ENCODE data around the gene DTHD1.

Gene DTHD1

DNA sequence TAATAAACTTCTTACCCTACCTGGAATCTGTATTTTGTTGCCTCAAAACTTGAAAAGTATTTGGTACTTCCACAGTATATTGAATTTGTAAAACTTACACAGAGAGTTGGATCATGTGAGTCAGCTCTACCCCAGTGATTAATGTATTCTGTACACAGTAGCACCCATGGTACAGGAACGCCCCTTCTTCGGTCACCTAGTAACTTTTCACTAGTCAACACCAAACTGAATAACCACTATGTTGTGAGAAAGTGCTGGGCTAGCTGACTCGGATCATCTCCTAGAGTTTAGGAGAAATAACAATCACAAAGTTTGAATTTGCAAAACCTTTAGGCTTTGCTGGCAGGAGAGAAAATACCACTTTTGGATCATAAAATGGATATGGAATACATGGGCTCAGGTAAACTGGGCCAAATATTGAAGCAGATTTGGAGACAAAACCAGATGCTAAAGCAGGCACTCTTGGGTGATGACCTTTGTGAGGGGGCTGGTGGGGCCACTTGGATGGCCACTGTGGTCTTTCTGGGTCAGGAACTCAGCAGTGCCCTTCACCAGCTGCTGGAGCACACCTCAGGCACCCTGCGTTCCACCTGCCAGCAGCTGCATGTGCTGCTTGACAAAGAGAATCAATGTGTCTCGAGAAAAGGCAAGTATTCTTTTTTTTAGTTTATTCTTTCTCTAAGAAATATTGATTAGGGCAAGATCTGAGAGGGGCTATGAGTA is at the start of gene DTHD1:
DTHD1 (plus strand) TSS at position 233 of the 723 bp plus-strand sequence; CDS start at position 376, 143 bp downstream.
- no peak for DNase-seq (ENCODE audit: low read depth in 2 of 2)

DNA sequence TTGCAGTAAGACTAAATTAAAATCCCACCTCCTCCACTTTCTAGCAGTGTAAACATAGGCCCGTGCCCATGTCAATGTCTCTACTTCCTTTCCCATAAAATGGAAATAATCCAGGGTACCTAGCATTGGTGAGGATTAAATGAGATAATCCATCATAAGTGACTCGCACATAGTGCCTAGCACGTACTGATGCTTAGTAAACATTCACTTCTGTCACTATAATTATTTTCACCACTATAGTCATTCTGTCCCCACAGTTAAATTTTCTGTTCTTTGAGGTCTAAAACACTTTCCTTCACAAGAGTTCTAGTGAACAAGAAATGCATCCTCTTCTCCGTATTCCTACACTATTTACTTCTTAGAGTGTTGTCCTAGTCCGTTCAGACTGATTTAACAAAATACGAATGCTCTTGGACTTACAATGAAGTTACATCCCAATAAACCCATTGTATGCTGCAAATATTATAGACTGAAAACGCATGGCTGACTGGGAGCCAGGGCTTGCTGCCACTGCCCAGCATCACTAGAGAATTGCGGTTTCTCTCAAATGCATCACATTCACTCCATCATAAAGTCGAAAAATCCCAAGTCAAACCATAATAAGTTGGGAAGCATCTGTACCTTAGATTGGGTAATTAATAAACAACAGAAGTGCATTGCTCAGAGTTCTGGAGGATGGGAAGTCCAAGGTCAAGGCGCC is 47.7 kb upstream of the DTHD1 start:
- DNase-seq (ENCODE audit: low read depth in 2 of 2): no peak

DNA sequence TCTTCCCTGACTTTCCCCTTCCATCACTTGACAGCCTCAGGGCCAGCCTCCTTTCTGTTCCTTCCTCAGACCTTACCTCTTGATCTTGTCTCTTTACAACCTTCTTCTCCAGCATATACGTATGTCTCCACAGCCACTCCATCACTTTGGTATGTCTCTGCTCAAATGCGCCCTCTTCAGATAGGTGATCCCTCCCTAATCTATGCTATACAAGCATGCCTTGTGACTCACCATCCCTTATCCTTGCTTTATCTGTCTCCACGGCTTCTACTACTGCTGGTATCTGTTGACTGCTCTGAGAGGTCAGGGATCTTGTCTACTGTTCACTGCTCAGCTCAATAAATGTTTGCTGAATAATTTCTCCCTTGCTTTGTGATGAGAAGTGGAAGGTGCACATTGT is 46.1 kb upstream of the DTHD1 start:
- DNase-seq (ENCODE audit: low read depth in 2 of 2): no peak

DNA sequence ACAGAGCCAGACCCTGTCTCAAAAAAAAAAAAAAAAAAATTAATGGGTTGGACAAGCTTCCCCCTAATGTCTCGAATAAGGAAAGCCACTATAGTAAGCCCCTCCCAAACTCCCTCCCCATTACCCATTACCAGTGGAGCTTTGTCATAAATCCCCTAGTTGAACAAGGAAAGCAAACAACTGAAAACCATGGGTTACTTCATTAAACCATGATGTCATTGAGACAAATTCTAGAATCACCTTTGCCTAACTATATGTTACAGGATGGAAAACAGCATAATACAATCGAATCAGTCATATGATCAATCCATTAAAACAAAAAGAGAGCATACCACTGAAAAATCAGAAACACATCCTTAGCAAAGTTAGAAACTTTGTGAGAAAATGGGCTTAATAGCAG is 45.3 kb upstream of the DTHD1 start:
- DNase-seq (ENCODE audit: low read depth in 2 of 2): no peak

DNA sequence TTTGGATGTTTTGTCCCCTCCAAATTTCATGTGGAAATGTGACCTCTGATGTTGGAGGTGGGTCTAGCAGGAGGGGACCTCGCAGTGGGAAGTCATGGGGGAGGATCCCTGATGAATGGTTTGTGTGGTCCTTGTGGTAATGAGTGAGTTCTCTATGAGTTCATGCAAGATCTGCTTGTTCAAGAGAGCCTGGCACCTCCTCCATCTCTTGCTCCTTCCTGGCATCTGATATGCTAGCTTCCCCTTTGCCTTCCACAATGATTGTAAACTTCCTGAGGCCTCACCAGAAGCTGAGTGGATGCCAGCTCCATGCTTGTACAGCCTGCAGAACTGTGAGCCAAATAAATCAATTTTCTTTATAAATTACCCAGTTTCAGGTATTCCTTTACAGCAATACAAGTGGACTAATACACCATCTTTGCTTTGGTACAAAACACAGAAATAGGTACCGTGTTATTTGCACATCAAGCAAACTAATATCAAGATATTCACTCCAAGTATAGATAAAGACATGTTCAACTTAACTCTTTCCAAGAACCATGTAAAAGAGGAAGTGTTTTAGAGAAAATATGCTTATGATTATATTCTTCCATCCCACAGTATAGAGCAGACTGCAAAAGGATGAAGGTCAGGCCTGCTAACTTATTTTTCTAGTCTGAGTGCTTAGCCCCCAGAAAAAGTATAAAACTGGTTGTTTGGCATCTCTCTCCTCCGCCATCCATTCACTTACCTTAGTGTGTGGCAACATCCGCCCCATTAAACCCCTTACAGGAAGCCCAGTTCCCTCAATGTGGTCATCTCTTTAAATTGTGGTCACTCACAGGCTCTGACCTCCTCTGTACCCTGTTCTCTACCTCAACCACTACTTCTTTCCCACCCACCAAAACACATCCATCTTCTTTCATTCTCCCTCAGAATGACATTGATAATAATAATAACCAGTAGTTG is 43.8 kb upstream of the DTHD1 start:
- no peak for DNase-seq (ENCODE audit: low read depth in 2 of 2)

DNA sequence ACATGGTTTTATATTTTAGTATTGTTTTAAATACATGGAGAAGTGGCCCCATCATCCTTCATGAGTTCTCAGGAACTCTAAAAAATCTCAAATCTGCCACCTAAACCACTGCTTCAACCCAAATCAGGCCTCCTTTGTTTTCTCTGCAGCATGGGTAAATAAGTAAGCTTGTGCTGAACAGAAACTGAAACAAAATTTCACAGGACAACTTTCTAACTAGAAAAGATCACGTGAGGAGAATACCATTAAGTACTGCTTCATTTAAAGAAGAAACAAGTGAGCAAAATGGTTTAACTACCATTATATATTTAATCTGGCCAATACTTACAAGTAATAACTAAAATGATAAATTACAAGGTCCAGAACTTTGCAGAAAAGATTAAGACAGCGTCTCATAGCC is 39.6 kb upstream of the DTHD1 start:
- no peak for DNase-seq (ENCODE audit: low read depth in 2 of 2)

DNA sequence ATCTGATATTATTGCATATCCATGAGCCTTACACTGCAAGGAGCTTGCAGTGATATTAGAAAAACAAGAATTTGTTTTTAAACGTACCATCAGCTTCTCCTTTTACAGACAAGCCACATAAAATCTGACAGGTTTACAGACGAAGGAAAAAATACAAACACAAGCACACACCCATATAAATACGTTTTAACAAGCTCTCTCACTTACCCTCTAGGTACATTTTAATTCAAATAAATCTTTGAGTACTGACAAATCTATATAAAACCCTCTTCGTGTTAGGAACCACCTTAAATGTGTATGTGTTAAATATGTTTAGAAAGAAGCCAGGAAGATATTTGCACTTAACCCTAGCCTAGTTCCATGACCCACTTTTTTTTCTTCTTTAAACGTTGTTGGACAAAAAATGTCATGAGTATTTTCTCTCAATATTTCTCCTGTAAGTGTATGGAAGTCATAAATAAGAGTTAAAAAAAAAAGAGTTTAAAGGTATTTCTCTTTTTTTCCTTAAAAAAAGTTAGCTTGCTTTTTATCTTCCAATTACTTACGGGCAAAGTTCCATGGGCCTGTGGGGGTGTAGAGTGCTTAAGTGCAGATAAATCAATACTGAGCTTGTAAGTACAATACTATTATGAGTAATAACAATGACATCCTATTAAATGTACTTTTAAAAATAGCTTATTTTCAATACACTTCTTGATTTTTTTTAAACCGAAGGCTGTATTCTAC is 38.6 kb upstream of the DTHD1 start:
- no peak for DNase-seq (ENCODE audit: low read depth in 2 of 2)

DNA sequence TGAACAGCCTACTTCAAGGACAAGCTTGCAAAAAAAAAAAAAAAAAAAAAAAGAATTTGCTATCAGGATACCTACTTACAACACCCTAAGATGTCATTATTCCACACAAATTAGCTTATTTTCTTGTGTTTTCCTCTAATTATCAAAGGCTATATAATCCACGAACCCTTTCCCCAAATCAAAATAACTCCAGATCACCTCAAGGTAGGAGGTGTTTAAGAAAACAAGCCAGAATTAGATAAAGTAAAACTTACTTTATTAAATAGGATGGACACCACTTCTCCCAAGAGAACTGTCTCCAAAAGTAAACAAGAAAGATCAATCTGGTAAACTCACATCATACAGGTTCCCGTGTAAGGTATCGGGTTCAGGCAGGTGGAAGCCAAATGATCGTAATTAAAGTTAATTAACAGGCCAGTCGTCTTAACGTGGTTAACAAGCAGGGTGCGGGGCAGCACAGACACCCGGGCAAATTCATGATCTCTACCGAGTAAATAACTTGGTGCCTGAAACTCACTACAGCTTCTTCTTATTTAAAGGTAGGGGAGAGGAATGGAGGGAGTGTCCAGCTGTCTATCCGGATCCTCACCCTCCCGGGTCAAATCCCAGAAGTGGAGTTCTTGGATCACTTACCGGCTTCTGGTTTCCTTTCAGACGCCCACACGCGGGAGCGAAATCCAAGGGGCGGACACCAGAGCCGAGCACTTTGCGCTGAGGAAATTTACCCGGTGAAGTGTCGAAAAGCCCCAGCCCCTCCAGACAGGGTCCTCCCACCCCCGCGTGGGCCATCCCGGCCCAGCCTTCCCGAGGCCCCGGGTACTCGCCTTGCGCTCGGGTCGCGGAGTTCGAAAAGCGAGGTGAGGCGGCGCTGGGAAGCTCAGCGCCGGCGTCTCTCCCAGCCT is 37.8 kb upstream of the DTHD1 start:
- DNase-seq (ENCODE audit: low read depth in 2 of 2): no peak

DNA sequence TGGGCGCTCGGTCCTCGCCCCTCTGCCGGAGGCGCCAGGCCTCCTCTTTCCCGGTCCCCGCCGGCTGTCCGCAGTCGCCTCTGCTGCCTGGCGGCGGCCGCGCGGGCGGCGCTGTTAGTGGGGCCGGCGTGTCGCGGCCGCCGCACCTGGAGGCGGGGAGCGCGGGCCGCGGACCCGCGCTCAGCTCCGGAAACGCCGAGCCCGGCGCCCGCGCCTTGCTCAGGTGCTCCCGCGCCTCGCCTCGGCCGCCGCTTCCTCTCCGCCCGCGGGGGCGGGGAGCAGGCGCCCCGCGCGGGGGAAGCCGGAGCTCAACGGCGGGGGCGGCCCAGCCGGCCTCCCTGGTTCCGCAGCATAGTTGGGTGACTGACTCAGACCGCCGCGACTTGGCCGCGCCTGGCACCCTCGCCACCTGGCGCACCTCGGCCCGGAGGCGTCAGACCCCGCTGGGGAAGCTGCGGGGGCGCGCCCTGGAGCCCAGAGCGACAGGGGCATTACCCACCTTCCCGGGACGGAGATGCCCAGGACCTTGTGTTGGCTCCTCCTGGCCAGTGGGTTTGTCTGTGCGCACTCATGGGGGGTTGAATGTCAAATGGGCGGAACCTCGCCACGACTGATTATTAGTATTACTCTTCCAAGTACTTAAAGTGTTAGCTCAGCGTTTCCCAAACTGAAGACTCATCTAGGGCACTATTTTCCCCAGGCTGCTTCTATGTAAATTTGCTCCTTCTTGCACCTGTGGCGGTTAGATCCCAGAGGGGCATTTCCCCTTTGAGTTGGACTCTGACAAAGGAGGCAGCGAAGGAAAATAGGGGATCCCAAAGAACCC is 36.9 kb upstream of the DTHD1 start, which contains the start of gene ARAP2:
ARAP2 (minus strand) TSS at position 258 of the 826 bp plus-strand sequence. CDS start 15,028 bp downstream, outside the sequence.
- no peak for DNase-seq (ENCODE audit: low read depth in 2 of 2)

DNA sequence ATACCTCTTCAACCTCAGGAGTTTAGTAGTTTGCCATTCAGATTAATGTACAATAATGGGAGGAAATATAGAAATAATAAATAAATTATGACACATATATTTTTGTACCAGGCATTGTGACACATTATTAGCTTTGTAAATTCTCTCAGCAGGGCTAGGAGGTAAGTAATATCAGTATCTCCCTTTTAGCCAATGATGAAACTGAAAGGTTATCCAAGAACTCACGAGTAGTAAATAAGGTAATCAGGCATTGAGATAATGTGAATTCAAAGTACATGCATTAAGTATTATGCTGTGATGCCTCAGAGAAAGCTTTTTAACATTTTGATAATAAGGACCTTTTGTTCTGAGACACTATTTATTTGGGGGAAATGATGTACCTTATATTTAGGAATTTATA is 31.8 kb upstream of the DTHD1 start:
- DNase-seq (ENCODE audit: low read depth in 2 of 2): no peak

DNA sequence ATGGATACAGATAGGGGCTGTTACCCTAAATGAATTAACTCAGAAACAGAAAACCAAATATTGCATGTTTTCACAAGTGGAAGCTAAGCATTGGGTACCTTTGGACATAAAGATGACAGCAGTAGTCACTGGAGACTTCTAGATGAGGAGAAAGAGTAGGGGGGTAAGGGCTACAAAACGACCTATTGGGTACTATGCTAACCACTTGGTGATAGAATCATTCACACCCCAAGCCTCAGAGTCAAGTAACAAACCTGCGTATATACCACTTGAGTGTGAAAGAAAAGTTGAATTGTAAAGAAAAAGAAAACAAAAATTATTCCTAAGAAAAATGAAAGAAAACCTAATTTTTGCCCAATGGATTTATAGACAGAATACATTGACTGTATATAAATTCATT is 29.4 kb upstream of the DTHD1 start:
- no peak for DNase-seq (ENCODE audit: low read depth in 2 of 2)

DNA sequence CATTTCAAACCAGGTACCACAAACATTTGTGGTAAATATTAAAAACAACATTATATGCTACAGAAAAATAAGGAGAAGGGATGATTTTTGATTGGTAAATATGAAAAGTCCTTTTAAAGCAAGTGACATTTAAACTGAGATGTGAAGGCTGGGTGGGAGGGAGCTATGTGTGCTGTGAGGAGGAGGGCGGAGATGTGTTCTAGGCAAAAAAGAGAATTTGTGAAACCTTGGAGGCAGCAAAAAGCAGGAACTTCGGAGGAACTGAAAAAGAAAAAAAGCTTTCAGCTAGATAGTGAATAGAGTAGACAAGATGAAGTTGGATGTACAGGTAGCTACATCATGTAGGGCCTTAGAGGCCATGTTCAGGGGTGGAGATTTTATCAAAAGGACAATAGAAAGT is 27.0 kb upstream of the DTHD1 start:
- no peak for DNase-seq (ENCODE audit: low read depth in 2 of 2)

DNA sequence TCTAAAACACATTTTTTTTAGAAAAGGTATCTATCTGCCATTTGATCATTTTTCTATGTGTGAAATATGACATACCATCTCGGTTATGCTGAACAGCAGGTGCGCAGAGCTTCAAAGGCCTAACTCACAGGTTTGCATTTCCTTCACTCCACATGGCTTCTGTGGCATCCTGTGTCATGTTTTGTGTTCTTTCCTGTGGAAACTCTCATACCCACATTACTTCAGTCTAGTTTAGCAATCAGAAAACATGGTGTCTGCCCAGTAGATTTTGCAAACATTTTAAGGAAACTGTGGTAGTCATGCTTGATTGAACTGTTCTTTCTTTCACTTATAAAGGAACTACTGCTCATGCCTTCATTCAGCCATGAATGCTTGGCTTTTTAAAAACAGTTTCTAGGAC is 25.8 kb upstream of the DTHD1 start:
- no peak for DNase-seq (ENCODE audit: low read depth in 2 of 2)

DNA sequence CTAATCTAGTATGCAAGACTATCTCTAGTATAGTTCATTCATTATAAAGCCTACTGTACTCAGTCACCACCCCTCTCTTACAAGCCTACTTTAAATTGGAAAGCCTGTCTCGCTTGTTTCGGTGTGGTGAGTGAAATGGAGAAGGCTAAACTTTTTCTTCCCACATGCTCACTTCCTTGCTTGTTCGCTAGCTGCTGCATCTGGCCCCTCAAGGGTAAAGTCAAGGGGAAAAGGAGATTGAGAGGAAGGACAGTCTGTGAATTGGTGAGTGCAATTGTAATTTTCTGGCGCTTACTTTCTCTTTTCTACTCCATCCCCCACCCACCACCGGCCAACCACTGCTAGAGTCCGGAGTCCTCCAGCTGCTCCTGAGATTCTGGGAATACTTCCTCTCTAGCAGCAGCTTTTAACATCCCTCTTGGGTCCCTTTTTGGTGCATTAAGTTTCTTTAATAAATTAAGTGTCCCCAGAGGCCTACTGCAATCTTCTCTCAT is 25.0 kb upstream of the DTHD1 start:
- DNase-seq (ENCODE audit: low read depth in 2 of 2): no peak

DNA sequence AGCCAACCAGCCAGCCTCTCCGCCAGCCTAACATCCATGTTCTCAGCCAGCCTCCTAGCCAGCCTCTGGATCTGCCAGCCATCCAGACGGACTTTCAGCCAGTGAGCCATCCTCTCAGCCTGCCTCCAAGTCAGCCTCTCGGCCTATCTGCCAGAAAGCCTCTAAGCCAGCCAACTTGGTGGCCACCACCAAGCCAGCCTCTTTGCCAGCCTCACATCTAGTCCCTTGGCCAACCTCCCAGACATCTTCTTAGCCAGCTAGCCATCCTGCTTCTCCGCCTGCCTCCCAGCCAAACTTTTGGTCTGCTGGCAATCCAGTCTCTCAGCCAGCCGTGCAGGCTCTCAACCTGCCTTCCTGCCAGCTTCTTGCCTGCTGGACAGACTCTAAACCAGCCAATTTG is 20.7 kb upstream of the DTHD1 start:
- no peak for DNase-seq (ENCODE audit: low read depth in 2 of 2)

DNA sequence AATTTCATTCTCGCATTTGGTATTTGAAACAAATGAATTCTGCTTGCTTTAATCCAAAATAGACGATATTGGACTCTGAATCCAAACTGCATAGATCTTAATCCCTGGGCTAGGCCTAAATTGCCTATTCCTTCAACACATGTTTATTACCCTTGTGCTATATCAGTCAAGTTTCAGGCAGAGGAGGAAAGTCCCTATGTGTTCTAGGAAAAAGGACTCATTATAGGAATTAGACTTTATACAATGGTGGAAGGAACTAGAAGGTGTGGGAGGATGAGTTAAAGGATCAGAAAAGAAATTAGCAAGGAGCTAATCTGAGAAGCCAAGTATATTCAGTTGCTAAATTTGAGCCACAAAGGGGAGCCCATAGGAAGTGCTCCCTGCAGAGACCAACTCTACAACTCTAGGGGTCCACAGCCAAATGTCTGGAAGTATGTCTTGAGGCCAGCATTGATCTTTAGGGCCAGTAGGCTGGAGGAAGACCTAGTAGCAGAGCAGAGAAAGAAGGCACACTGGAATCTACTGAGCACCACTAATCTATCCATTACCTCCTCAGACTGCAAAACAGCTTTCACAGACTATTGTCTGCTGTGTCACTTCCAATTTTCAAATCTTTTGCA is 17.1 kb upstream of the DTHD1 start:
- DNase-seq (ENCODE audit: low read depth in 2 of 2): no peak

DNA sequence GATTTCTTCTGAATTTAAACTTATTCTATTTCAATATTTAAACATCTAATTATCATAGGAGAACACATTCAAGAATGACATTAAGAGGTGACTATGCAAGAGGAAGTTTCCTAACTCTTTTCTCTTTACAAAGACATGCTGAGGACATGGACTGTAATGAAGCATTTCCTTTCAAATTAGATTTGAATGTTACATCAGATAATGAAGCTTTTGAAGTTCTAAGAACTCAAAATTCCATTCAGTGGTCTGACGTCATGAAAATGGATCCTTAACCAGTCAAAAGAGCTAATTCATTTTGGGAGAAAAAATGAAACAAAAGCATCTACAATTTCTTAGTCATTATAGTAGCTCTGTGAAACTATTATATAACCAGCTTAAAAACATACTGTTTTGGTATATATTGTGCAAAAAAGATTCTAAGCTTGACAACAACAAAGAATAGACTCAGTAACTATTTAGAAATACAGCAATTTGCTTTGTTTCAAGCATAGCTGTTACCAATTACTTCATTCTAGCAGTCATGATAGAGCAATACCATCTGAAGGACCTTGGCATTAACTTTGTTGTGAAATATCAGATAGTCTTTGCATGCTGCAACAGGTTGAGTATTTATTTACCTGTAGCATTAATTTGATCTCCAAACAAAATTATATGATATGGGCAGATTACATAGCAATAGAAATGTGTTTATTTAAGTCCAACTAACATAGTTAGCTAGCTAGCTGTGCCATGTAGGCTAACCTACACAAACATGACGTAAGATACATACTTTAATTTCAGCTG is 13.7 kb upstream of the DTHD1 start:
- no peak for DNase-seq (ENCODE audit: low read depth in 2 of 2)

DNA sequence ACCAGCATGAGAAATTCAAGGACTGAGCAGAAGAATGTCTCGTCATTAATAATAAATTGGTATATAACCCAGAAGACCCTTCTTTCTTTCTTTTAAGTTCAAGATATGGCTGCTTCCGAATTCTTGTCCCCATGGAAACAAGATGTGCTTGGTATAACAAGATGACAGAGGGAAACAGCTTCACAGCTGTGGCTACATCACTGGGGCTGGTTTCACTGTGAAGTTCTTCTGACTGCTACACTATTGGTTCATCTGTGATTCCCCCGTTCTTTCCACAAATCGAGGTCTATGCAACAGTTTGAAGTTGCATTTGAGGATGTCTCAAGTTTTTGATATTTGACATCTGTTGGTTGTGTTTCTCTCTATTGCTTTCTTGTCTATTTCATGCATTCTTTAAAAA is 12.3 kb upstream of the DTHD1 start:
- DNase-seq (ENCODE audit: low read depth in 2 of 2): no peak
